ENCODE measurements around the gene ENOX1.

Gene ENOX1

GRCh38 chr13:43339805-43340550 is 446.8 kb downstream of the ENOX1 start:
- no peak for DNase-seq

- DNase-seq, result no peak
Observed at GRCh38 chr13:43339145-43339804, 447.5 kb downstream of the ENOX1 start.

DNA sequence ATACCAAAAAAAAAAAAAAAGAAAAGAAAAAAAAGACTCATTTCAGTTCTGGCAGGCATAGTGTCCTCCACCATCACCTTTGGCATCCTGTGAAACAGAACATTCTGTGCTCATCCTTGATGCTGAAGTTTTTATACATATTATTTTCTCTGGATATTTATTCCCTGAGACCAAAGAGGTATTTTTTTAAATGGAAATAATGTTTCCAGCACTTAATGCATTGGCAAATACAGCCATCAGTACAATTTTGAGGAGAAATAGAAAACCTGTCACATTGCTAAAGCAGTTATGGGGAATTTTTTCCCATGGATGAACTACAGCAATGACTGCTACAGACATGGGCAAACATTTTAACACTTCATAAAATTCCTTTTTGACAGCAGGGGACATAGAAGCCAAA is 451.0 kb downstream of the ENOX1 start:
- no peak for DNase-seq

DNA sequence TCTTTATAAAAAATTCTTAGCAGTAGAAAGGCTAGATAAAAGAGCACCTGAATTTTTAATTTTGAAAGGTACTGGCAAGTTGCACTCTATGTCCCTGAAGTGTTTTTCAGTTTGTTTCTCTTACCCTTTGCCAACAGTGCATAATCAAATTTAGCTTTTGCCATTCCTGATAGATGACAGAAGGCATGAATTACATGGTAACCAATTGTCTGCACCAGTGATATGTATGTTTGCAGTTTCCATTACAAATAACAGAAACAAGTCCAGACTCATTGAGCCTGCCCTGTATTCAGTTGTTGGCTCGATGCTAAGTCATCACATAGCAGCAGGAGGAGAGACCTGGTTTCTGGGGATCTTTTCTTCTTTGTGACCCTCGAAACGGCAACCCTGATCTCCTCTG is 453.6 kb downstream of the ENOX1 start:
- DNase-seq, result no peak

GRCh38 chr13:43331672-43332071 is 455.1 kb downstream of the ENOX1 start:
- DNase-seq, result no peak

GRCh38 chr13:43329702-43330101 is 457.1 kb downstream of the ENOX1 start:
- no peak for DNase-seq

- no peak for DNase-seq
Observed at GRCh38 chr13:43328907-43329306, 457.9 kb downstream of the ENOX1 start.

GRCh38 chr13:43326100-43326499 is 460.7 kb downstream of the ENOX1 start:
- DNase-seq, result no peak

DNA sequence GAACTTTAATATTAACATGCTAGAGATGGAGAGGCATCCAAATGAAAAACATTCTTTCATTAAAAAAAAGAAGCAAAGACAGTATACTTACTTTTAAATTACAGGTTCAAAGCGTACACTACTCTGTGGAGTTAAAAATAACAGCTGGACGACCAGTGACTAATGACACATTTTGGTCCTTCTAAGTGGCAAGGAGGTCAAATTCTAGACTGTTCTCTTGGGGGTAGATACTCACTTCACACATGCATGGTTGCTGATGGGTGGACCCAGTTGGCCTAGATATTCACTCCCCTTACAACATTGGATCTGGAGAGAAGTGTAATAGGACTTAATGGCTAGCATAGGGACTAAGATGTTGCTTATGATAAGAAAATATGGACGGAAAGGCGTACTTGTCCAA is 461.1 kb downstream of the ENOX1 start:
- no peak for DNase-seq

GRCh38 chr13:43324129-43324528 is 462.6 kb downstream of the ENOX1 start:
- DNase-seq, result no peak

- no peak for DNase-seq
Observed at GRCh38 chr13:43319617-43320444, 466.9 kb downstream of the ENOX1 start.

DNA sequence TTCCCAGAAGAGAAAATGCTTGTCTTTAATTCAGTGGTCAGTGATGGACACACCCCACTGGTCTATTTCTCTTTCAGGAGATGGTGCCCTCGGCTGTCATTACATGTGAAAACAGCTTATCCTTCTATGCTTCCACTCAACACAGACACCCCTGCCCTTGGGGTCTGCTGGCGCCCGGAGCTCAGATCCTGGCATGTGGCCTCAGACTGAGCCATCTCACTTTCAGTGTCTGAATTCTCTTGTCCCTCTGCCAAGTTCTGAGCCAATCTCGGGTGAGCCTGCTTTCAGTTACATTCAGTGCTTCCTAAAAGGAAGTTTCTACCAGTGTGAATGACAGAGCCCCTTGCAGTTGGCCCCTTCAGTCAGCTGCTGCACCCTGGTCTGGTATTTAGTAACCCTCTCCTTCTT is 469.8 kb downstream of the ENOX1 start:
- no peak for DNase-seq

DNA sequence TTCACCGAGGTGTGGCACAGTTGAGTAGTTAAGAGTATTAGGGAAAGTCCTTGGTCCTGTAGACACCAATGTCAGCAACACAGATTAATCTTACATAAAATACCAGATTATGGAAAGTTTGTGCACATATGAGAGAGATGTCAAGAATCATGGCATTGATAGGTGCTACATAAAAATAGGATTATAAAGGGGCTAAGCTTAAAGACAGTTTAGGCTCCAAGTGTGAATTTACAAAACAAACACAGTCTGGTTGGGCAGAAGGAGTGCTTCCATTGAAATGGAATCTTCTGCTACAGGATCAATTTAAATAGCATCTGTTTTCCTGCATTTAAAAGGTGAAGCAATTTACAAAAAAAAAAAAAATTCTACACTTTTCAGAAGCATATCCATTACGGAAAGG is 470.5 kb downstream of the ENOX1 start:
- no peak for DNase-seq

DNA sequence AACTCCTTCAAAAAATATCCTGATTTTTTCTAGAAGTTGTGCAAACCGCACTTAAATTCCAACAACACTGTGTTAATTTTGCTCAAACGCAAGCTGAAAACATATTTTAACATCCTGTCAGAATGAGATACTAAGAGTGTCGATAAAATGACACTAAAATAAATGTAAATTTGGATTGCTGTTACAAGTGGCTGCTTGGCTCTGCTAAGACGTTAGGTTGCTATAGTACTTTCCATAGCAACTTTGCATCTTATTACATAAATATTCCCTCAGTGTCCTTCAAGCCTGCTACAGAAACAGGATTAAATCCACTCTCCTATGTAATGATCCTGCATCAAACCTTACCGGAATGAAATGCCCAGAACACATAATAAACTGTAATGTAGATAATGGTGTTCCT is 471.2 kb downstream of the ENOX1 start:
- DNase-seq, result no peak

GRCh38 chr13:43309311-43309710 is 477.5 kb downstream of the ENOX1 start:
- DNase-seq, result no peak

- no peak for DNase-seq
Observed at GRCh38 chr13:43307921-43308433, 478.8 kb downstream of the ENOX1 start.

GRCh38 chr13:43307221-43307920 is 479.4 kb downstream of the ENOX1 start:
- DNase-seq, result no peak

DNA sequence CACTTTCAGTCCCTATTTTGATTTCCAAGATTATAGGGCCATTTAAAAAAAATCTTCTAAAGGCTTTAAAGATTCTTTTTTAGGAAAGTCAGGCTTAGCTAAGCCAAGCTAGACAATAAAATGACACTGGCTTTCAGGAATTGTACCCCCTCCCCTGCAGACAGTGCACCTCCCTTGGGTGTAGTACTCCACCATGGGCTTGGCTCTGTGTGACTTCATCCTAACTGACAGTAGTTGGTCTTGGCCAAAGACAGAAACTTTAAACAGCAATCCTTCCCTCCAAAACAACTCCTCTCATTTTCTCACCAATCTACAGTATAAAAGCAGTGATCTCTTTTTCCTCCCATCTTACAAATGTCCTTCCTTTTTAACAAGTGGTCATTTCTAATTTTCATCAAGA is 480.4 kb downstream of the ENOX1 start:
- no peak for DNase-seq

DNA sequence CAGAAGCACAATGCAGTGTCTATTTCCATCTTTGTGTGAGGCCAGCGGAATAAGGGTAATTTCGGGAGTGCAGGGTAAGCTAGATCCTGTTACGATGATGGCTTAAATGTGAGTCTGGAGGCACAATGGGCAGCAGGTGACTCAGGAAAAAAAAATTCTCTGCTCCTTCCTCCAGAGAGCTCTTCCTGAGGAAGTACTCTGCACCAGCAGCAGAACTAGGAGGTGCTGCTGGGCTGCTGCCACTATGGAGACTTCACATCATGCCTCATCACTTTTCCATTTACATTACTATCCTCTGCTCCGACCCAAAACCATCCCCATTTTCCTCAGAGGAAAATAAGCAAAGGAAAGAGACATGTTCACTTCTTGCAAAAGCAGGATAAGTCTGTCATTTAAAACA is 481.4 kb downstream of the ENOX1 start:
- no peak for DNase-seq

- no peak for DNase-seq
Observed at GRCh38 chr13:43304945-43305344, 481.8 kb downstream of the ENOX1 start.

DNA sequence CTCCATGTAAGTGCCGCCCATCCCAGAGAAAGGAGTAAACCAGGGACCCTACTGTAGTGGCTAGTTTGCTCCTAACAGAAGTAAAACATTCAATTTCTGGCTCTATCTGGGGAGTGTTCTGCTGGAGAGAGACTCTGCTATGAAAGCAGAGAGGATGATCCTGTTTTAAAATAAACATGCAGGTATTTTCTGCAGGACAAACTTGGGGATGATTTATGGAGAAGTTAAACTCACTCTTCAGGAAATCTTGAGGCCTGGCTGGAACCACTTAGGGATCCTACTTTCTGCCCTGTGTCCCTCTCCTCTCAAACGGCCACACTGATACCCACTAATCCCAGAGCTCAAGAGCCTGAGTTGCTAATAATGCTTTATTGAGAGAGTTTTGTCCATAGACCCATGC is 482.3 kb downstream of the ENOX1 start:
- no peak for DNase-seq

DNA sequence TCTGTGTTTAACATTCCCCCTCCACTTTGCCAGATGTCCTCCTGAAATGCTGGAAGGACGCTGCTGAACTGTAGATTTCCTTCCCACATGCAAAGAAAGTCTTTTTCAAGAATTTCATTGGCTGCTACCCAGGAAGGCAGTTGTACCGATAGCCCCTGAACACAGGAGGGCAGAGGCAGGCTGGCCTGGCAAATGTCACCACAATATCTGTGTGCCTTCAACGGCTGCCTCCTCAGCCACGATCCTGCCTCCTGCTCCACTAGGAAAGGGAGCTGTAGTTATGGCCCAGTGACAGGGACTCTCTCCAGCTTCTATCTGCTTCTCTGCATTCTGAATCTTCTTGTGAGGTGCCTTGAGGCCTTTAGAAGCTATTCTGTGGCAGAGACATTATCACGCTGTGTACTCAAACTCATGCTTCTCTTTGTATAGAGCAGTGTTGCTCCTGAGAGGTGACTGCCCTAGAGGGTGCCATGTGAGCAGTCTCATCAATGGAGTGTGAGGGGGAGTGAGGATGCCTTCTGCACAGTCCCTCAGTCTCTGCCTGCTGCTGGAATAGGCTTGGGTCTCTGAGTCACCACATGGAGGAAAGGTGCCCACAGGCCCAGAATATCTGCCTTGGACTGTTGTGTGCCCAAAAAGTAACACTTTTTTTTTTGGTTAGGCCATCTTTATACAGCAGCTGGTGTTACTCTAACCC is 483.6 kb downstream of the ENOX1 start:
- DNase-seq, result no peak
